Activated CD8-positive, alpha-beta memory T cell treated with anti-CD3 and anti-CD28 coated beads, Interleukin-2, amount 50 U/mL, for 1 hour (primary cell): ENCODE measurements around the gene SLC6A18.
"Not testable (repeated sequence)": the region's sequence is repeated elsewhere in the genome, so short reads cannot be mapped to it uniquely, and the experiment has no call there.

Experiments used
- DNase-seq: peaks from one replicate; pipeline ENCODE4 v3.0.0-alpha.2; 2020; ENCODE audit errors: extremely low read depth

Gene SLC6A18

GRCh38 chr5:1215320-1216096, 9.7 kb upstream of the SLC6A18 start:
- DNase-seq, result no peak

GRCh38 chr5:1216211-1216917, 8.8 kb upstream of the SLC6A18 start:
- DNase-seq, result no peak

- DNase-seq, result no peak
Measured at GRCh38 chr5:1216918-1217295, 8.3 kb upstream of the SLC6A18 start.

GRCh38 chr5:1217596-1218206, 7.5 kb upstream of the SLC6A18 start:
- DNase-seq, result no peak

GRCh38 chr5:1218351-1219080, 6.7 kb upstream of the SLC6A18 start:
- no peak for DNase-seq

- DNase-seq, result no peak
Measured at GRCh38 chr5:1219098-1219767, 5.9 kb upstream of the SLC6A18 start.

- no peak for DNase-seq
Measured at GRCh38 chr5:1219768-1220100, 5.4 kb upstream of the SLC6A18 start.

GRCh38 chr5:1220351-1220750, 4.8 kb upstream of the SLC6A18 start:
- no peak for DNase-seq

GRCh38 chr5:1220831-1221230, 4.3 kb upstream of the SLC6A18 start:
- DNase-seq, result no peak

GRCh38 chr5:1221721-1222120, 3.5 kb upstream of the SLC6A18 start:
- no peak for DNase-seq

- DNase-seq, result no peak
Measured at GRCh38 chr5:1222147-1222546, 3.0 kb upstream of the SLC6A18 start.

GRCh38 chr5:1222621-1223277, 2.4 kb upstream of the SLC6A18 start:
- no peak for DNase-seq

GRCh38 chr5:1223278-1223670, 1.9 kb upstream of the SLC6A18 start:
- DNase-seq, result no peak

- DNase-seq, result no peak
Measured at GRCh38 chr5:1224631-1225030, 550 bp upstream of the SLC6A18 start.

GRCh38 chr5:1226231-1226630, 1.1 kb downstream of the SLC6A18 start:
- DNase-seq, result no peak

GRCh38 chr5:1226839-1227581, 1.8 kb downstream of the SLC6A18 start:
- no peak for DNase-seq

- no peak for DNase-seq
Measured at GRCh38 chr5:1227667-1228066, 2.5 kb downstream of the SLC6A18 start.

GRCh38 chr5:1228120-1228519, 2.9 kb downstream of the SLC6A18 start:
- no peak for DNase-seq

- DNase-seq, result not testable (repeated sequence)
Measured at GRCh38 chr5:1229023-1229422, 3.8 kb downstream of the SLC6A18 start.

- DNase-seq, result no peak
Measured at GRCh38 chr5:1229822-1230221, 4.6 kb downstream of the SLC6A18 start.

GRCh38 chr5:1230551-1230950, 5.4 kb downstream of the SLC6A18 start:
- no peak for DNase-seq
